C4-2B (cell line): Measurements from ENCODE around the gene PTPRS.

ENCODE experiments used
- CTCF ChIP-seq: fragments of 450-650 bp; conservative IDR thresholded peaks from 2 replicates; pipeline ENCODE4 v1.5.1; 2017; ENCODE audit warnings: mild to moderate bottlenecking
- ZFX ChIP-seq: fragments of 450-650 bp; IDR thresholded peaks from 2 replicates; pipeline ENCODE4 v1.6.1; 2017

DNA sequence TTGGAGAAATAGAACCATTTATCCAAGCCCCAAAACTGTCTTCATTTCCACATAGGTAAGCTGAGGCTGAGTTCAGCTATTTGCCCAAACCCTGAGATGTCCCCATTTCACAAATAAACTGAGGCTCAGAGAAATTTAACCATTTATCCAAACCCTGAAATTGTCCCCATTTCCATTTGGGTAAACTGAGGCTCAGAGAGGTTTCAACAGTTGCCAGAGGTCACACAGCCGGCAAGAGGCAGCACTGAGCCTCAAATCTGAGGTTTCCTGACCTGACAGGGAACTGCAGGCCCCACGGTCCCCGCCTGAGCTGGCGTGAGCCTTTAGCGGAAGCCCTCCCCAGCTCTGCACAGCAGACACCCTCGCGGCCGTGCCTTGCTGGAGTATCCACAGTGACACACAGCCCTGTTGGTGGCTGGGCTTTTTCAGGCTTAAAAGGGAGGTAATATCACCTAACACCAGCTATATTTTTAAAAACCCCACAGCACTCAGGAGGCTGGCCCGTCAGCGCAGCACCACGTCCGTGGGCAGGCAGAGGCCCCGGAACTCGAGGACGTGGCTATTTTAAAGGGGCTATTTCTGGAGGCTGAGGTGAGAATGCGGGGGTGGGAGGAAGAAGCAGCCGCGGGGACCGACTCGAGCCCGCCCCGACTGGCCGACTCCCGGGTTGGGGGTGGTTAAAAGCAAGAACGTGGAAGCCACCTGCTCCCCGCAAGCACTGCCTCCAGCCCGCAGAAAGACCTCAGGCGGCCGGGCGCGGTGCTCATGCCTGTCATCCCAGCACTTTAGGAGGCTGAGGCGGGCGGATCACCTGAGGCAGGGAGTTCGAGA lies 18.5 kb downstream of the PTPRS start:
- TF ChIP-seq CTCF: no peak
- no peak for TF ChIP-seq ZFX
